Natural killer cell (primary cell): ENCODE data around the gene KRT83. TPM values are rescaled to one million over a fixed set of nuclear protein-coding genes. Genes with fewer than 3 reads are reported as not detected.
A peak's percentile ranks its signal among the peaks of the same experiment; 100 is the strongest.

Source experiments
- ATAC-seq, 3 donors: fragments of 150-1000 bp in 2 of 3; fragments of 200-7000 bp in 1 of 3; cut with Tn5 transposase; 1 replicate in 1 of 3; 2 replicates in 2 of 3; pipeline ENCODE4 v1.10.0; 2021; ENCODE audit warnings: mild to moderate bottlenecking in 2 of 3, moderate library complexity in 2 of 3
- DNase-seq, 2 donors: peaks; one replicate each; pipeline versions ENCODE4 v3.0.0 to v3.0.0-alpha.2; 2013 to 2021; ENCODE audit warnings: mixed read lengths in 1 of 2
- H3K27ac ChIP-seq: one replicate; pipeline ENCODE4 v1.5.1; 2013; ENCODE audit warnings: mild to moderate bottlenecking, low read length
- H3K27me3 ChIP-seq: one replicate; pipeline ENCODE4 v1.6.1; 2013; ENCODE audit warnings: low read length; ENCODE audit not compliant: control insufficient read depth, insufficient read depth
- H3K36me3 ChIP-seq: one replicate; pipeline ENCODE4 v1.6.1; 2013; ENCODE audit warnings: low read length; ENCODE audit not compliant: control insufficient read depth, insufficient read depth
- H3K4me1 ChIP-seq: one replicate; pipeline ENCODE4 v1.6.1; 2013; ENCODE audit warnings: low read length; ENCODE audit not compliant: control insufficient read depth, insufficient read depth
- H3K4me3 ChIP-seq: one replicate; pipeline ENCODE4 v1.5.1; 2013; ENCODE audit warnings: low read length
- H3K9me3 ChIP-seq: one replicate; pipeline ENCODE4 v1.6.1; 2013; ENCODE audit warnings: low read length; ENCODE audit not compliant: control insufficient read depth, insufficient read depth
- H3K27ac Mint-ChIP-seq, 2 donors: one replicate each; pipeline ENCODE4 v1.8.0; 2022; ENCODE audit warnings: mild to moderate bottlenecking in 2 of 2, mixed read lengths in 2 of 2, moderate library complexity in 1 of 2
- H3K27me3 Mint-ChIP-seq, 2 donors: one replicate each; pipeline ENCODE4 v1.8.0; 2022; ENCODE audit warnings: low read depth in 2 of 2, mixed read lengths in 2 of 2
- H3K36me3 Mint-ChIP-seq: one replicate; pipeline ENCODE4 v1.8.0; 2022; ENCODE audit warnings: mixed read lengths
- H3K4me1 Mint-ChIP-seq, 2 donors: one replicate each; pipeline ENCODE4 v1.8.0; 2022; ENCODE audit warnings: mixed read lengths in 2 of 2
- H3K4me3 Mint-ChIP-seq: one replicate; pipeline ENCODE4 v1.8.0; 2022; ENCODE audit warnings: mild to moderate bottlenecking, moderate library complexity, mixed read lengths
- H3K9me3 Mint-ChIP-seq, 2 donors: one replicate each; pipeline ENCODE4 v1.8.0; 2022; ENCODE audit warnings: mixed read lengths in 2 of 2
- CTCF ChIP-seq: fragments of 200-600 bp; IDR thresholded peaks from one replicate; pipeline ENCODE4 v1.8.0; 2022; ENCODE audit warnings: antibody characterized with exemption
- WGBS: methylation state at CpG from one replicate; pipeline ENCODE4 v1.1.7; 2013; ENCODE audit warnings: missing lambda C conversion rate; ENCODE audit not compliant: insufficient coverage; 5-methylcytosine and 5-hydroxymethylcytosine counted together
- intact Hi-C: fragments of 100-400 bp; cut with micrococcal nuclease; formaldehyde crosslinking; loops from one replicate; pipeline ENCODE4 v1.14.2; 2022
- total RNA-seq, 4 donors: library from RNA; stranded (reverse); fragments of 120-200 nt in 1 of 4; gene quantifications; one replicate each; pipeline versions ENCODE4 v1.2.3 to v1.2.4, GENCODE V29; 2013 to 2022

Gene KRT83
- total RNA-seq, 3 donors from 2014 or later (not counting 1 experiment from before 2014, with no cell fraction given): not detected

DNA sequence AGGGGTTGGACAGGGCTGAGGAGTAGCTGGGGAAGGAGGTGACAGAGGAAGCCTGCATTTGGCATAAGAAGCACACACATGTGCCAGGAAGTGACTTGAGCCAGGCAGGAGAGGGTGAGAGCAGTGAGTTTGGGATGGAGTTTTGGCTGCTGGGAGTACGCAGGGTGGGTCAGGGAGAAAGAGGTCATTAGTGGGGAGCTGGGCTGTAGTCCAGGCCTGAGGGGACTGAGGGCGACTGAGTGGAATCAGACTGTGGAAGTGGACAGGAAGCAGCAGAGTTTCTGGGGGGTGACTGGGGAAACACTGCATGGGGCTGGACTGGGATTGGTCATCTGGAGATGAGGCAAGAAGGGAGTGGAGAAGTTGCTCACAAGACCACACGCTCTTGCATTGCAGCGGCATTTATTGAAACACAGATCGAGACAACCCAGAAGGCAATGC is 38.4 kb upstream of the KRT83 start:
- no peak for TF ChIP-seq CTCF
- H3K9me3 ChIP-seq: no peaks in the 10 kb centered on the region
- Mint-ChIP-seq H3K27ac (peak overlapping the region in 1 of 2 donors; percentile 25), H3K27me3 (peaks cover 50 to 58% of the 10 kb centered on the region in 2 donors), H3K9me3 (no peaks in the 10 kb centered on the region), H3K36me3 (no peaks in the 10 kb centered on the region), H3K4me1 (peaks cover 40 to 44% of the 10 kb centered on the region in 2 donors), H3K4me3 (no peak overlapping the region)
- ATAC-seq (no peak), DNase-seq (no peak)
- WGBS: 89% methylated on average over 5 of the region's 5 CpGs
- intact Hi-C loops: loop anchor here (10.0 kb wide), 1 partner anchor 55 kb away; no protein-coding TSS in a partner anchor
- H3K4me1 ChIP-seq: peaks cover 44% of the 10 kb centered on the region
- H3K27me3 ChIP-seq: peaks cover 40% of the 10 kb centered on the region
- no peak overlapping the region for H3K27ac ChIP-seq
- no peak overlapping the region for H3K4me3 ChIP-seq
- H3K36me3 ChIP-seq: no peaks in the 10 kb centered on the region

- Mint-ChIP-seq H3K27me3 (peaks cover 48 to 55% of the 10 kb centered on the region in 2 donors), H3K27ac (peak overlapping the region in 1 of 2 donors; percentile 25), H3K4me1 (peaks cover 40 to 44% of the 10 kb centered on the region in 2 donors), H3K36me3 (no peaks in the 10 kb centered on the region), H3K9me3 (no peaks in the 10 kb centered on the region), H3K4me3 (no peak overlapping the region)
- Histone ChIP-seq H3K36me3 (no peaks in the 10 kb centered on the region), H3K4me3 (no peak overlapping the region), H3K9me3 (no peaks in the 10 kb centered on the region), H3K4me1 (peaks cover 44% of the 10 kb centered on the region), H3K27me3 (peaks cover 44% of the 10 kb centered on the region), H3K27ac (no peak overlapping the region)
- ATAC-seq (peak; percentile 41 to 77 (median 49)), DNase-seq (peak; percentile 15 to 66)
- intact Hi-C loops: loop anchor here (10.0 kb wide), 1 partner anchor 54 kb away; no protein-coding TSS in a partner anchor
- TF ChIP-seq CTCF: no peak
- WGBS: 42% methylated on average over 5 of the region's 5 CpGs
Observed at GRCh38 chr12:52358575-52359350, 37.6 kb upstream of the KRT83 start.

GRCh38 chr12:52356762-52357580 is 35.8 kb upstream of the KRT83 start:
- peak in 1 of 2 donors; percentile 14 for DNase-seq
- Mint-ChIP-seq H3K4me1 (peaks cover 53 to 56% of the 10 kb centered on the region in 2 donors), H3K36me3 (no peaks in the 10 kb centered on the region), H3K27me3 (peaks cover 52 to 53% of the 10 kb centered on the region in 2 donors), H3K9me3 (no peaks in the 10 kb centered on the region), H3K4me3 (no peak overlapping the region), H3K27ac (no peak overlapping the region)
- Histone ChIP-seq H3K36me3 (no peaks in the 10 kb centered on the region), H3K4me3 (no peak overlapping the region), H3K27me3 (peaks cover 53% of the 10 kb centered on the region), H3K9me3 (no peaks in the 10 kb centered on the region), H3K27ac (no peak overlapping the region), H3K4me1 (peaks cover 47% of the 10 kb centered on the region)
- no peak for ATAC-seq
- WGBS: 91% methylated on average over 20 of the region's 20 CpGs
- no peak for TF ChIP-seq CTCF
- intact Hi-C loops: loop anchor here (10.0 kb wide), 1 partner anchor 52 kb away; no protein-coding TSS in a partner anchor
